Measurements from ENCODE around the gene ELAVL4.
"Not testable (repeated sequence)": the region's sequence is repeated elsewhere in the genome, so short reads cannot be mapped to it uniquely, and the experiment has no call there.

The ELAVL4 gene

DNA sequence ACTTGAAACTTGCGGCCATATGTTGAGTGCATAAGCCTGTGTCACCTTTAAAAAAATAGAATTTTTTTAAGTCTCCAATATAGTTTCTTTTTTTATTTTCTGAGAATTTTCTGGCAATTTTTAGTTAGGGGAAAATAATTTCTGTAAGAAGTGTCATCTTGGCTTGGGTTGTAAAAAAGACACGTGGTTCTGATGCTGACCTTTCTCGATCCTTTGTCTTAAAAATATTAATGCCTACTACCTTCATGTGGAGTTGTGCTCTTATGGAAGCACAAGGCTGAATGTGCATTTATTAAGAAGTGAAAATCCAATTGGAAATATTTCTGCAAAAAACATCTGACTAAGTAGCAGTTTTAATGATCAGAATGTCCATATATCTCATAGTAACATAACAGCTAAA, 3.5 kb downstream of the ELAVL4 start:
- DNase-seq (ENCODE audit: insufficient read length, low spot score) (no peak), FAIRE-seq (no peak)

DNA sequence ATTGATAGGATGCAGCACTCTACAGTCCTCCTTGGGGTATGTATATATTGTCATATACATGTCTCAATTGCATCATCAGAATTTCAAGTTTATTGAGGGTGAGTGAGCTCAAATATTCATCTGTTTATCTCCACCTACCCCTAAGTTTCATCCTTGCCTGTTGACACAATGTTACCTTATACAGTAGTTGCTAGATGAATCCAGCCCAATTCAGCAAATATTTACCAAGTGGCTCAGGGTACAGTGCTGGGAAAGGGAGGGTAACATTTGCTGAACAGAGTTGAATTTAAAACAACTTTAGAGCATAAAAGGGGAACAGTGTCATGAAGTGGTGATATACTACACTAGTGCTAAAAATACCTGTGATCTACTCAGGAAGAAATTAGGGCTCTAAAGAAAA, 14.4 kb downstream of the ELAVL4 start:
- FAIRE-seq (no peak), DNase-seq (ENCODE audit: insufficient read length, low spot score) (no peak)

DNA sequence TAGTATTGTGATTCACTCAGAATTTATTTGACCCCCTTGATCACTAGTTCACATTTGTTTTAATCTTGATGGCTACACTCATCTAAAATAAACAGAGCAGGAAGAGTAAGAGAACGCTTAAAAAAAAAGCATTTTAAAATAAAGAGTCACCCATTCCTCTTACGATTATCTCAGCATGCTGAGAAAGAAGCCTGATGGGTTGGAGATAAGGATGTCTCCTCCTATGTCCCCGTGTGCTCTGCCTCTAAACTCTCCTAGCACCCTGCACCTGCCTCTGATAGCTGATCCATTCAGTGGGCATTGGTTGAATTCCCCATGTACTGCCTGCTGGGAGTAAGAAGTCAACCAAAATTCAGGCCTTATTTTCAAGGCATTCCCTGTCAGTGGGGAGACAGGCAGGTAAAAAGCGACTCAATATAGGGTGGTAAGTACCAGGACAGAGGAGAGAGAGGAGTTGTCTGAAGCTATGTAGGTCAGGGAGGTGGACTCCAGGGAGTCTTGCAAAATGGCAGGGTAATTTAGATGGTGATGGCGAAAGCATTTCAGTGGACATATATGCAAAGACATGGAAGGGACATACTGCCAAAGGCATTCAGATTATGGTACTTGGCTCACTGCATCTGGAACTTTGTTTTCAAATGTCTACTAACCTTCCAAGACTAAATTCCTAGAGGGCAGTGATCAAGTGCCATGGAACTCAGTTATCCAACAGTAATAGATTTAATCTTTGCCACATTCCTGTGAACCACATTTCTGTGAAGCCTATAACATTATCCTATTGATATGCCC, 18.4 kb downstream of the ELAVL4 start:
- DNase-seq (ENCODE audit: insufficient read length, low spot score) (no peak), FAIRE-seq (no peak)

DNA sequence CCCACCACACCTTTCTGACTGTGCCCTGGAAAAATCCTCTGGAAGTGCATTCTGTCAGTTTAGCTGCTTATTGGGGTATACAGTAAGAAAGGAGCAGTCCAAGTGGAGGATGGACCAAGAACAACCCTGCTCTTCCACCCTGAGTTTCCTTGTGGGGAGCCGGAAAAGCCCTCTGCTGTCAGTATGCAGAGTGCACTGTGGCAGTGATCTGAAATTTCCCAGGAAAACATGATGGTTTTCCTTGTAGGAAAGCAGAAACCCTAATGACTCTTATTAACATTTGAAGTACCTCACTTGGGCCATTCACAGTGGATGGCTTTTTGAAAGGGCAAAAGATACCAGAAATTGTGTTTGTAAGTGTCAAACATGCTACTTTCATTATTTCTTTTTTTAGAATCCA, 20.5 kb downstream of the ELAVL4 start:
- DNase-seq (ENCODE audit: insufficient read length, low spot score) (no peak), FAIRE-seq (no peak)

DNA sequence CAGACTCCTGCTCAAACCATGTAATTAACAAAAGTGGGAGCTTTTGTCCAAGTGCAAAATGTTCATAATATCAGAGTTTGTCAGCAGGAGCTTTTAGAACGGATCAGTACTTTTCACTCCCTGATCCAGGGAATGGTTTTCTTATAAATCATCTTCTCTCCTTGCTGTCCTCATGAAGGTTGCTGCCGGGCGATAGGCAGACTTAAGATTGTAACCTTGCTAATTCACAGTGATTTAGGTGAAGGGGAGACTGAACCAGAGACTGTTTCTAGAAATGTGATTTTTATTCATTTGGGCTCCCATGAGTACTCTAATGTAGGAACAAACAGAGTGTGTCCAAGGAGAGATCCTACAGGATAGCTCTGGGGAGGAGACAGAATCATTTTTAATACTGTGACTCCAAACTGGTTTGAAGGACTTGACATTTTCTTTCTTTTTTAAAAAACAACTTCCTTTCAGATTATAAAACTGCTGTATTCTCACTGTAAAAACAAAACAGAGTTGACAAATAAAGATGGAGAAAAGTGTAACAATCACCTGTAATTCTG, 23.7 kb downstream of the ELAVL4 start:
- FAIRE-seq (no peak), DNase-seq (ENCODE audit: insufficient read length, low spot score) (no peak)

DNA sequence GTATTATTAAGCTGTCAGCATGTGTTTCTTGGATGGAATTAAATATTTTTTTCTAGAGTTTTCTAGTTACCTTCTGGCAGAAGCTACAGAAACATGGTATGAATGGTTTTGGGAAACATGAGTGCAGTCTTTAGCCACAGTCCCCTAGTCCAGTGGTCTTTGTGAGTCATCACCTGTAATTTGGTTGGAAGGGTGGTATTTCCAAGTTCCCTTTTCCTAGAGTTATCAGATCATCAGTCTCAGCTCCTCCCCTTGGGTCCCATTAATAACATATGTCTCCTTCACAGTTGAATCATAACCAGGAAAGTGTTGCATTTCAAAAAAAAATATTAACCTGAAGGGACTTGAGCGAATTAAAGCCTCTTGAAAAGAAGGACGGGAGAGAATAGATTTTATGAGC, 27.0 kb downstream of the ELAVL4 start:
- DNase-seq (ENCODE audit: insufficient read length, low spot score) (no peak), FAIRE-seq (no peak)

DNA sequence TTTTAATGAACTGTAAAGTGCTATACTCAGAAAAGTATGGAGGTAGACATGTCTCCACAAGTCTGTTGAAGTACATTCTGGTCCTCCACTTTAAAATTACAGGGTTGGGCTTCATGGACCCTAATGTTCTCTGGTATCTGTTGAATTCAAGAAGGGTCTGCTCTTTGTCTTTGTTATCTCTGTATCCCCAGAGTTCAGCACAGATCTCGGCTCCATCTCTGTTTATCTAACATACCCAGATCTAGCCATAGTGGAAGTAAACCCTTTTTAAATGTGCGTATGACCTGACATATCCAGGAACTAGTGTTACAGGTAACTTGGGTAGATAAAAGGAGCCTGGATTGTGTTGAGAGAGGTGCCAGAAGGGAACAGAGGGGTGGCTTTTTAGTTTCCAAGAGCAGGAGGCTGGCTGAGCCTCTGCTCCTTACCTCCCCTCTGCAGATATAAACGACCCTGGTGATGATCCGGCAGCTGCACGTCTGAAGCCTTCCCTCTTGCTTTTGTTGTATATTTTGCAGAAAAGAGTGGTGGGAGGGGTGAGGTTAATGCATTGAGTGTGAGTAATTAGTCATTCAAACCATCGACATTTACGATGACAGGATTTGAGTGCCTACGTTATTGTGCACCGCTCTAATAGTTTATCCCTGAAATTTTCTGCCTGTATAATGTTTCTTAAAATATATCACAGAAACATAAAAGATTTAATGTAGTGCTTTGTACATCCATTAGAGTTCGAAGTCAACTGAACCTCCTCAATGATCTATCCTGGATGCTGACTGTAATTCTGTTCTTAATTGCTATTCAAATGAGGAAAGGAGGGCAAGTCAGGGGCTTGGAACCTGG, 30.8 kb downstream of the ELAVL4 start:
- FAIRE-seq = no peak
- no peak for DNase-seq (ENCODE audit: insufficient read length, low spot score)

DNA sequence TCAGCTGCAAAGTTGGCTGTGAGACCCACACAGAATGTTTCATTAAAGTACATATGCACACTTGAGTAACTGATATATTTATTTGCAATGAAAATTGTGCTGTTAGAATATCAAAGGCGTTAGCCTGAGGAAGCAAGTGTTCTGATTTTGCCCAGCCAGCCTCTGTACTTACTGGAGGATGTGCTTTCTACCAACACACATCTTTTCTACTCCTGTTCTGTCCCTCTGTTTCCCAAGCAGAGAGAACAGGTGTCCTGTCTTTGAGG, 31.4 kb downstream of the ELAVL4 start:
- FAIRE-seq = no peak
- no peak for DNase-seq (ENCODE audit: insufficient read length, low spot score)

DNA sequence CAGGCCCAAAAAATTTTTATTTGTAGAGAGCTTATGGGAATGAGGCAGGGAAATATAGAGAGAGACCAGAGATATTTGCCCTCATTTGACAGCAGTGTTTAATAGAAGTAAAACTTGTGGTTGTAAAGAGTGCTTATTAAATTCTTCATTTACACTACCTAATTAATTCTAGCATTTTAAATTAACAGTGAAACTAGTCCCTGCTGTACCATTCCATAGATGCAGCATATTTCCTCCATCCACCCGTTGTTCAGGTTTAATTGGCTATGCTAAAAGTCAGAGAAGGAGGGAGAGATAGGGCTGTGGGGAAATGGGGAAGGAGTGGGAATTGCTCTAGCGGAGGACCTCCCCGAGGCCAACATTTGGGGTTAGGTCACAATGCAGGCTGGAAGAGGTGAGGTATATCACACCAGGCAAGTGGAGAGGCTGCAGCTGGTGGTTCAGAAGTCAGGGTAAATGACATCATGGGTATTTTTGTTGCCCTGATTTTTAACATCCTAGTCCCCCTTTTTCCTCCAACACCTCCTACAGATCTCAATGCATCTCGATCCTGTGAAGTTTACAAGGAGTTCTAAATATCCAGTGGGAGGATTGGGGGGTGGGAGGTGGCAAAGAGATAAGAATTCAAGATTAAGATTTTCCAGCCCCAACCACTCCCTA, 38.6 kb downstream of the ELAVL4 start:
- DNase-seq (ENCODE audit: insufficient read length, low spot score) (no peak), FAIRE-seq (no peak)

DNA sequence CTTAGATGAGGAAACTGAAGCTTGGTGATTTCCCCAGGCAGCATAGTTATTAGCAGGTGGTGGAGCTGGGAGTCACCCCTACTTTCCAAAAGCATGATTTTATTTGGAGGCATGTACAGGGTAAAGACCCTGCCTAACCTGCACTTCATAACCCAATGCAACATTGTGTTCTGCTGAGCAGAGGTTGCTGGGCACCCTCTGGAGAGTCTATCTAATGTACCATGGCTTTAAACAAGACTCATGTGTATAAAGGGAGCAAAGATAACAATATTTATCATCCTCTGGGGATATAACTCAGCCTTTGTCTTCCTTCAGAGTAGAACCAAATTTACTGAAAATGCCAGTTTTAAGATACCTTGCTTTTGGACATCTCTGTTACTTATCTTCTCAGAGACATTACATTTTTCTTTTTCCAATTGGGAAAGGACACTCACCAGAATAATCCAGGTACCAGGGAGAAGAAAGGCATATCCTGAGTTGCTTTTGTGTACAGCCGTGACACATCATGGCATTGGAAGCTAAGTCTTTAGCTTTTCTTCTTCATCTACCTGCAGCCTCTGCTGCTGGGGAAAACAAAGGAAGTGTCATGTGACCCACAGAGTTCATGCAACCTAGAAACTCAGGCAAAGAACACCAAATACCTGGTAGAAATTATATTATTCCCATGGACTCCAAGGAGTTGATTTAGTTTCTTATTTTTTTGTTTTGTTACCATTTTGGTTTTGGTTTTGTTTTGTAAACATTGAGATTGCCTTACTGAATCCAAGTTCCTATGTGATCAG, 39.6 kb downstream of the ELAVL4 start:
- DNase-seq (ENCODE audit: insufficient read length, low spot score) (no peak), FAIRE-seq (no peak)

DNA sequence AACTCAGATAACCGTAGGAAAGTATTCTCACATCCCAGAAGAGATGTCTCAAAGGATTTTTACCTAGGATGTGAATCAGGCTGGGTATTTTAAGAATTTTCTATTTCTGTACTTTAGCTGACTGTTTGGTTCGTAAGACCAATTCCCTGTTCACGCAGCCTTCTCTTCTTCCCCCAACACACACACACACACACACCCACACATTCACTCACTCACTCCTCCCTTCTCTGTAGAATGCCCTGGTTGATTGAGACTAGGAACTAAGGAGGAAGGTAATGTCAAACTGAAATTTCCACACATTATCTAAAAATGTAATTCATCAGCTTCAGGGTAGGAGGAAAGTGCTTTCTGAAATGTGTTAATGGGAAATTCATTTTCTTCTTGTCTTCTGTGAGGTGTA, 43.5 kb downstream of the ELAVL4 start:
- no peak for DNase-seq (ENCODE audit: insufficient read length, low spot score)
- no peak for FAIRE-seq

DNA sequence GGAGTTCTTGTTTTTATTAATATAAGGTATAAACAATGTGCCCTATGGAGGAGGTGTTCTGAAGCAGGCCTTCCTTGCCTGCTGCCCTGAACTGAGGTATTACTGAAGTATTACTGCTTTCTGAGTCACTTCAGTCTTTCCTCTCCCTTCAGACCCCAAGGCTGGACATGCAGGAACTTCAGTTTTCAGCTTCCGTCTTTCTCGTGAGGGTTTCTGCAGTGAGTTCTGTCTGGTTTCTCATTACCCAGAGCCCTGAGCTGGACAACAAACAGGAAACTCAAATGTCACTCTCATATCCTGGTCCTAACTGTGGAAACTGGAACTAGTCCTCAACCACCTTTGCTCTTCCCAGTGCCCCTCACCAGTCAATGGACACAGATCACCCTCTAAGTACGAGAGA, 46.8 kb downstream of the ELAVL4 start:
- DNase-seq (ENCODE audit: insufficient read length, low spot score) (no peak), FAIRE-seq (no peak)

DNA sequence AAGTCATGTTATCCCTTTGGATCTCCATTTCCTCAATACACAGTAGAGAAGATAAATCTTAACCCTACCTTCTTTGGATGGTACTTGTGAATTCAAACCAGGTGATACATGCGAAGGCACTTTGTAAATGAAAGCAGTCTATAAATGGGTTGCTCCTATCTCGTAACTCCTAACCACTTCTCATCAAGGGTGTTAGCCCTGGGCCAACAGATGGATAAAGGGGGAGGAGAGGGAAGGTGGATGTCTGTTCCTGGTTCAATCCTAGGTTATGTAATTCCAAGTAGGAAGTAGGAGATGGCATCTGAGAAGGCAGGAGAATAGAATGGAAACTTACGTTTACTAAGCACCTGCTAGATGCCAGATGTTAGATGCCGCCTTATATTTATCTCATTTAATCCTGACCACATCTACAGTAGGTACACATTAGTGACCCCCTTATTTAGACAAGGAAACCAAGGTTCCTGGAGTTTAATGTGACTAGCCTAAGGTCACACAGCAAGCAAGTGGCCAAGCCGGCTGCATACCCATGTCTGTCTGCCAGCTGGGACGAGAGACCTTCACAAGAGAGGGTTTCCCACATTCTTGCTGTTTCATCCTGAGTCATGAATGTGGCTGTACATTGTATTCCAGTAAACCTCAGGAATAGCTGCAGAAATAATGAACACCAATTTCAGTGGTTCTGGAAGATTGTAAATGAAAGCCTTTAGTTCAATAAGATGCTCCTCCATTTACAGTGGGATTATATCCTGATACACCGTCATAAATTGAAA, 47.7 kb downstream of the ELAVL4 start:
- FAIRE-seq (no peak), DNase-seq (ENCODE audit: insufficient read length, low spot score) (no peak)

DNA sequence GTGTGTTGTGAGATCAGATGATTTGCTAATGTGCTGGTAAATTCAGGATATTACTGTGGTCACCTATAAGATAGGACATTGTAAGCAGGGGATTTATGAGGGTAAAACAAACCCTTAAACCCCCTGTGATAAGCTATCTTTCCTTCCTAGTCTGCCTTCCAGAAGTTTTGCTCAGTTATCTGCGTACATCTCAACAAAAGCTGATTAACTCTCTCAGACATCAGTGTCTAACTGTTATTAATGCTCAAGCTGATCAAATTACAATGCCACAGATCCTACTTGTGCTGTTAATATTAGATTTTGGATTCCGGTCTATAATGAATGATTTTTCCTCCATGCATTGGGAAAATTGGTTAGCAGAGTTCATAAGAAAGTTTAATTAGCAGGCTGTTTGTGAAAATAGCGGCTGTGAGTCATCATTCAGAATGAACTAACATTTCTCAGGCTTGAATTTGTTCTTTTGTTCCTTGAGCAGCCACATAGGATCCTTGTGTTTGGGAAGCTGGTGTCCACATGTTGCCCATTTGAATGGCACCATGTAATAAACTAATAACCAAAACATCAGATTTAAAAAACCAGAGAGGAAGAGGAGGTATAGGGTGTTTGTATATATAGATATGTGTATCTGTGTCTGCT, 48.7 kb downstream of the ELAVL4 start:
- no peak for FAIRE-seq
- DNase-seq (ENCODE audit: insufficient read length, low spot score) = no peak

DNA sequence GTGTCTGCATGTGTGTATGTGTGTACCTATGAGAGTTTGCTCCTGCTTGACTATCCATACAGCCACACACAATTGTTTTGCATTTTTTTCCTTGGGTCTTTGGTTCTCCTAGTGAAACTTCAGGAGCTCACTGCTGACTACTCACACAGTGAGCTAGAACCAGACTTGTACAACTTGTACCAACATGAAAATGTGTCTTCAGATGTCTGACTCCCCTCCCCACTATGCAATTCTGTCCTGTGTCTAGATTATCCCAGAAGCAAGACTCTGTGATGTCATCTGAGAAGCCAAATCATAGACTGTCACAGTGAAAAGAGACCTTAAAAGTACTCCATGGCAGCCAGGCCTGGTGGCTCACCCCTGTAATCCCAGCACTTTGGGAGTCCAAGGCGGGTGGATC, 49.7 kb downstream of the ELAVL4 start:
- DNase-seq (ENCODE audit: insufficient read length, low spot score) = no peak
- no peak for FAIRE-seq

DNA sequence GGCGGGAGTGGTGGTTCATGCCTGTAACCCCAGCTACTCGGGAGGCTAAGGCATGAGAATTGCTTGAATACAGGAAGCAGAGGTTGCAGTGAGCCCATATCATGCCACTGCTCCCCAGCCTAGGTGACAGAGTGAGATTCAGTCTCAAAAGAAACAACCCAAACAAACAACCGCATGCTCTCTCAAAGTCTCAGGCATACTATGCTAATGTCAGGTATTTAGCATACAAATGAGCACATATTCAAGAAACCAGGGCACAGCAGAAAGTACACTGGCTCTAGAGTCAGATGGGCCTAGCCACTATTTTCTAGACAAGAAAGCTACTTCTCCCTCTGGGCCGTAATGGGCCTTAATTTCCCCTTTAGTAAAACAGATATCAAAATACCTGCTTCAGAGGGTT, 55.0 kb downstream of the ELAVL4 start:
- DNase-seq (ENCODE audit: insufficient read length, low spot score) = no peak
- FAIRE-seq = no peak

DNA sequence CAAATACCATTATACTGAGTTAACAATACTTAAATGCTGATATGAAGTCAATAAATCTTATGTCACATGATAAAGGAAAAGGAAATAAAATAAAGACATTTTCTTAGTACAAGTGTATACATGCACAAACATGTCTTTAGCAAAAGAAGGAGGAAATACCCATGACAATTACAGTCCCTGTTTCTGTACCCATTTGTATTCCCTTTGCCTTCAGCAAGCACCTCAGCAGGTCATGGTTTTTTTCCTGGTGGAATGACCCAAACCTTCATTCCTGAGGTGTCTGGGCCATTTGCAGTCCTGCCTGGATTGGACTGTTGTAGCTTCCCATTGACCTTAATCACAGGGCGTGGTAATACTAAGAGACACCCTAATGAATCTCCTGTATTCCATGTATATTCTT, 57.6 kb downstream of the ELAVL4 start:
- FAIRE-seq; DNase-seq (ENCODE audit: insufficient read length, low spot score): not testable (repeated sequence)

DNA sequence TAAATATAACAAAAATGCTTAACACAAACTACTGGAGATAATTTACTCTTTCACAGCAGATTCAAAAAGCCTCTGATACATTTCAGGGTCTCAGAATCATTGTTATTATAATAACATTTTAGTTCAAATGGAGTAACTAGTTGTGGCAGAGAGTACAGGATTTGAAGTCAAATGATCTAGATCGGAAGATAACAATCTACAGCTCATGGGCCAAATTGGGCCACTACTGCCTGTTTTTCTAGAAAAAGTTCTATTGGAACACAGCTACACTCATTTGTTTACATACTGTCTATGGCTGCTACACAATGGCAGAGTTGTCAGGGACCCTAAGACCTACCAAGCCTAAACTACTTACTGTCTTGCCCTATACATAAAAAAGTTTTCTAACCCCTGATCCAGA, 63.6 kb downstream of the ELAVL4 start:
- FAIRE-seq (no peak), DNase-seq (ENCODE audit: insufficient read length, low spot score) (no peak)

DNA sequence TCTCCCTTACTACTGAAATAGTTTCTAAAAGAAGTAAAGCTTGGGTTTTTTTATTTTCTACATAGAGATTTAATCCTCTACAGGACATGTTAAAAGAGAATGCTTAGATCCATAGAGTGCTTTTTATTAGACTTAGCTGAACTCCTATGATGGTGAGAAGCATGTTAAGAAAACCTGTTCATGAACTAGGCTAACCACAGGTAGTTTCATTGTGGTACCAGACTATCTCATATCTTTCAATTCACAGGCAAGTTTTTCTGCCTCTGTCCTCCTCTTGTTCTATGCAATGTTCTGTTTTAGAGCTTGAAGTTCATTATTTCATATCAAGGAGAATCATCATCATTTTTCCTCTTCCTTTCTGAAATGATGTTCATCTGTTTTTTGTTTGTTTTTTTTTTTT, 65.4 kb downstream of the ELAVL4 start:
- DNase-seq (ENCODE audit: insufficient read length, low spot score) (no peak), FAIRE-seq (no peak)

All from HTR-8/SVneo (cell line).